DND-41 (cell line): ENCODE results near the gene CCSER2.
"Not testable (repeated sequence)": the region's sequence is repeated elsewhere in the genome, so short reads cannot be mapped to it uniquely, and the experiment has no call there.

ENCODE experiments used
- ATAC-seq: fragments of 200-7000 bp; cut with Tn5 transposase; 3 replicates; pipeline ENCODE4 v1.9.1; 2021; ENCODE audit warnings: low read depth; ENCODE audit not compliant: insufficient read depth
- DNase-seq: peaks from one replicate; pipeline ENCODE4 v3.0.0-alpha.2; 2020
- H2AFZ ChIP-seq: 2 replicates; pipeline ENCODE4 v1.6.0; 2012; ENCODE audit warnings: low read depth, low read length
- H3K27ac ChIP-seq: 2 replicates; pipeline ENCODE4 v1.5.1; 2012; ENCODE audit warnings: low read length, inconsistent platforms
- H3K27me3 ChIP-seq: fragments of 200-600 bp; sonication (generic); 2 replicates; pipeline ENCODE4 v1.6.0; 2012; ENCODE audit warnings: low read length, mild to moderate bottlenecking, inconsistent platforms; ENCODE audit not compliant: insufficient read depth, poor library complexity
- H3K36me3 ChIP-seq: 2 replicates; pipeline ENCODE4 v1.5.1; 2012; ENCODE audit warnings: low read length, inconsistent platforms; ENCODE audit not compliant: insufficient read depth
- H3K4me1 ChIP-seq: 2 replicates; pipeline ENCODE4 v1.5.1; 2012; ENCODE audit warnings: mild to moderate bottlenecking, low read length; ENCODE audit not compliant: insufficient read depth
- H3K4me2 ChIP-seq: 2 replicates; pipeline ENCODE4 v1.6.0; 2012; ENCODE audit warnings: mild to moderate bottlenecking, moderate library complexity, low read length, inconsistent platforms; ENCODE audit not compliant: insufficient read depth
- H3K4me3 ChIP-seq, 2 experiments: fragments of 200-600 bp in 1 of 2; shearing (Covaris generic) in 1 of 2; 2 replicates each; pipeline ENCODE4 v1.5.1; 2012 to 2016; ENCODE audit warnings: inconsistent platforms in 2 of 2, low read length in 2 of 2, mild to moderate bottlenecking in 2 of 2, low read depth in 1 of 2, moderate library complexity in 1 of 2
- H3K79me2 ChIP-seq: 2 replicates; pipeline ENCODE4 v1.6.0; 2012; ENCODE audit warnings: low read length, inconsistent platforms; ENCODE audit not compliant: insufficient read depth
- H3K9ac ChIP-seq: 2 replicates; pipeline ENCODE4 v1.6.0; 2012; ENCODE audit warnings: low read depth, mild to moderate bottlenecking, inconsistent platforms, low read length, moderate library complexity
- H3K9me3 ChIP-seq: 2 replicates; pipeline ENCODE4 v1.5.1; 2012; ENCODE audit warnings: low read length, moderate library complexity, mild to moderate bottlenecking, inconsistent platforms; ENCODE audit not compliant: insufficient read depth, severe bottlenecking
- H4K20me1 ChIP-seq: 2 replicates; pipeline ENCODE4 v1.6.0; 2012; ENCODE audit warnings: low read length; ENCODE audit not compliant: insufficient read depth
- EZH2 ChIP-seq: IDR thresholded peaks from 3 replicates; pipeline ENCODE4 v1.6.1; 2012; ENCODE audit warnings: borderline replicate concordance, low read depth, mild to moderate bottlenecking, moderate library complexity, low read length, inconsistent platforms; ENCODE audit not compliant: severe bottlenecking
- TF ChIP-seq, protein P1 (sequence below): IDR thresholded peaks from 2 replicates; pipeline ENCODE4 v1.5.1; 2012; ENCODE audit warnings: borderline replicate concordance, low read length, moderate library complexity, mild to moderate bottlenecking; ENCODE audit not compliant: poor library complexity, severe bottlenecking; ENCODE audit errors: extremely low read depth

Gene CCSER2

GRCh38 chr10:84328418-84329195 lies at the start of gene CCSER2:
CCSER2 (plus strand) TSS chr10:84328589; CDS start chr10:84371053, 42,464 bp downstream.
- Histone ChIP-seq H3K9ac (peak within 1 kb of the TSS; percentile 90), H3K4me2 (peak within 1 kb of the TSS; percentile 68), H3K4me3 (peak within 1 kb of the TSS; percentile 76 to 86), H3K36me3 (no peaks in the 10 kb centered on the region), H3K4me1 (peaks cover 50% of the 10 kb centered on the region), H3K27me3 (no peaks in the 10 kb centered on the region), H4K20me1 (peaks cover 6% of the 10 kb centered on the region; the same call in 1 of the 2 replicates), H3K79me2 (peaks cover 49% of the 10 kb centered on the region), H2AFZ (peak within 1 kb of the TSS; percentile 98), H3K27ac (peak within 1 kb of the TSS; percentile 88), H3K9me3 (no peaks in the 10 kb centered on the region)
- peak; percentile 87 for DNase-seq
- TF ChIP-seq, protein P1, sequence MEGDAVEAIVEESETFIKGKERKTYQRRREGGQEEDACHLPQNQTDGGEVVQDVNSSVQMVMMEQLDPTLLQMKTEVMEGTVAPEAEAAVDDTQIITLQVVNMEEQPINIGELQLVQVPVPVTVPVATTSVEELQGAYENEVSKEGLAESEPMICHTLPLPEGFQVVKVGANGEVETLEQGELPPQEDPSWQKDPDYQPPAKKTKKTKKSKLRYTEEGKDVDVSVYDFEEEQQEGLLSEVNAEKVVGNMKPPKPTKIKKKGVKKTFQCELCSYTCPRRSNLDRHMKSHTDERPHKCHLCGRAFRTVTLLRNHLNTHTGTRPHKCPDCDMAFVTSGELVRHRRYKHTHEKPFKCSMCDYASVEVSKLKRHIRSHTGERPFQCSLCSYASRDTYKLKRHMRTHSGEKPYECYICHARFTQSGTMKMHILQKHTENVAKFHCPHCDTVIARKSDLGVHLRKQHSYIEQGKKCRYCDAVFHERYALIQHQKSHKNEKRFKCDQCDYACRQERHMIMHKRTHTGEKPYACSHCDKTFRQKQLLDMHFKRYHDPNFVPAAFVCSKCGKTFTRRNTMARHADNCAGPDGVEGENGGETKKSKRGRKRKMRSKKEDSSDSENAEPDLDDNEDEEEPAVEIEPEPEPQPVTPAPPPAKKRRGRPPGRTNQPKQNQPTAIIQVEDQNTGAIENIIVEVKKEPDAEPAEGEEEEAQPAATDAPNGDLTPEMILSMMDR, result no peak
- TF ChIP-seq EZH2, result no peak
- peak; percentile 82 for ATAC-seq

- not testable (repeated sequence) for H3K4me3 ChIP-seq, H4K20me1 ChIP-seq, H2AFZ ChIP-seq, ATAC-seq, H3K27ac ChIP-seq, H3K27me3 ChIP-seq, H3K9me3 ChIP-seq, H3K4me2 ChIP-seq, DNase-seq, H3K9ac ChIP-seq, H3K79me2 ChIP-seq, H3K4me1 ChIP-seq, H3K36me3 ChIP-seq
Observed at GRCh38 chr10:84279876-84280475, 48.4 kb upstream of the CCSER2 start.

DNA sequence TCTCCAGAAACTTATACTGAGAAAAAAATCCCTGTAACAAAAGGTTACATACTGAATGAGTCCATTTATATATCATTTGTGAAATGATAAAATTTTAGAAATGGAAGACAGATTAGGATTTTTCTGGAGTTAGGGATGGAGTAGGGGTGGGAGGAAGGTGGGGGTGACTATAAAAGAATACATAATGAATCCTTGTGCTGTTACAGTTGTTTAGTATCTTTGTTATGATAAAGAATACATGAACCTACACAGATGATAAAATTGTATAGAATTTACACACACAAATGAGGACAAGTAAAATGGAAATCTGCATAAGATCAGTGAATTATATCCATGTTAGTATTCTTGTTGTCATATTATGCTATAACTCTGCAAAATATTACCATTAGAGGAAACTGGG lies 41.7 kb upstream of the CCSER2 start:
- H4K20me1 ChIP-seq, result no peaks in the 10 kb centered on the region
- H3K4me3 ChIP-seq, result no peak overlapping the region
- no peak overlapping the region for H3K4me2 ChIP-seq

GRCh38 chr10:84288151-84288550 lies 40.2 kb upstream of the CCSER2 start:
- Histone ChIP-seq H3K4me3 (no peak overlapping the region), H3K4me1 (peaks cover 2% of the 10 kb centered on the region), H3K9me3 (no peaks in the 10 kb centered on the region), H3K4me2 (no peak overlapping the region), H3K27me3 (no peaks in the 10 kb centered on the region), H2AFZ (no peak overlapping the region), H3K27ac (no peak overlapping the region), H3K36me3 (no peaks in the 10 kb centered on the region), H3K9ac (no peak overlapping the region), H3K79me2 (no peaks in the 10 kb centered on the region), H4K20me1 (no peaks in the 10 kb centered on the region)
- no peak for DNase-seq
- ATAC-seq, result no peak
- TF ChIP-seq, protein P1, result no peak
- no peak for TF ChIP-seq EZH2

More for the DNA sequence above, 41.7 kb upstream of the CCSER2 start:
- no peaks in the 10 kb centered on the region for H3K4me1 ChIP-seq
- no peaks in the 10 kb centered on the region for H3K36me3 ChIP-seq
- H3K27me3 ChIP-seq, result no peaks in the 10 kb centered on the region
- no peak for TF ChIP-seq EZH2
- TF ChIP-seq, protein P1, result no peak
- H3K9me3 ChIP-seq, result no peaks in the 10 kb centered on the region
- DNase-seq (no peak), ATAC-seq (no peak)
- H3K79me2 ChIP-seq, result no peaks in the 10 kb centered on the region
- no peak overlapping the region for H2AFZ ChIP-seq
- no peak overlapping the region for H3K27ac ChIP-seq
- no peak overlapping the region for H3K9ac ChIP-seq
